GF-D8 (cell line): ENCODE measurements around the gene ITGA4.
"Not testable (repeated sequence)": the region's sequence is repeated elsewhere in the genome, so short reads cannot be mapped to it uniquely, and the experiment has no call there.

Source experiments
- DNase-seq: peaks from one replicate; lab custom pipeline; 2025; lab: John Stamatoyannopoulos, UW

Gene ITGA4

GRCh38 chr2:181457121-181457740, at the start of gene ITGA4:
Gene ITGA4 (plus strand): TSS chr2:181457386. CDS start chr2:181457655, 269 bp downstream.
- peak; percentile 54 for DNase-seq

- no peak for DNase-seq
Observed at GRCh38 chr2:181408861-181409260, 48.3 kb upstream of the ITGA4 start.

DNA sequence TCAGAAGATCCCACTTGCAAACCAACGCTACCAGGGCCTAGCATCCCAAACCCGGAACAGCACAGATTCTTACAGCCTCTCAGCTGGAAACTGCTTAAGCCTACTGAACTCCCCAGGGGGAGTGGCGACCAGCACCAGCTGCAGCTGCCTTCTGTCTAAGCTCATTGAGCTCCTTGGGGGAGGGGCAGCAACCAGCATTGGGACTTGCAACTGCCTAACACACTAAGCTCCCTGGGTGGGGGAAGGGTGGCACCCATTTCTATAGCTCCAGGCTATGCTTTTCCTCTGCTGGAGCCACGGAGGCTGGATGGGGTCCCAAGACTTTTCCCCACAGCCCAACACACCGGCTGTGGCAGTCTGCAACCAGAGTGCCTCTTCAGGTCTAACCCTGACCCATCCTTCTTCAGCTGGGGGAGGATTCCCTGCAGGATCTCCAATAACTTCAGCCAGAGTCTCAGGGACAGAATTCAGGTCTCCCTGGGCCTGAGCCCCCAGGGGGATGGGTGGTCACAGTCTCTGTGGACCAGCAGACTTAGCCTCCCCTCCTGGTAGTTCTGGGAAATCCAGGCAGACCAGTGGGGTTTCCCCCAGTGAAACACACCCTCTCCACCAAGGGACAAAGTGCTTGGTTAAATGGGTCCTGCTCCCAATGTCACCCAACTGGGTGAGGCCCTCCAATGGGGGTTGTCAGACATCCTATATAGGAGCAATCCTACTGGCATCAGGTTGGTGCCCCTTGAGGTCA, 45.9 kb upstream of the ITGA4 start:
- peak; percentile 34 for DNase-seq

GRCh38 chr2:181419129-181419855, 37.9 kb upstream of the ITGA4 start:
- DNase-seq, result peak; percentile 3

DNA sequence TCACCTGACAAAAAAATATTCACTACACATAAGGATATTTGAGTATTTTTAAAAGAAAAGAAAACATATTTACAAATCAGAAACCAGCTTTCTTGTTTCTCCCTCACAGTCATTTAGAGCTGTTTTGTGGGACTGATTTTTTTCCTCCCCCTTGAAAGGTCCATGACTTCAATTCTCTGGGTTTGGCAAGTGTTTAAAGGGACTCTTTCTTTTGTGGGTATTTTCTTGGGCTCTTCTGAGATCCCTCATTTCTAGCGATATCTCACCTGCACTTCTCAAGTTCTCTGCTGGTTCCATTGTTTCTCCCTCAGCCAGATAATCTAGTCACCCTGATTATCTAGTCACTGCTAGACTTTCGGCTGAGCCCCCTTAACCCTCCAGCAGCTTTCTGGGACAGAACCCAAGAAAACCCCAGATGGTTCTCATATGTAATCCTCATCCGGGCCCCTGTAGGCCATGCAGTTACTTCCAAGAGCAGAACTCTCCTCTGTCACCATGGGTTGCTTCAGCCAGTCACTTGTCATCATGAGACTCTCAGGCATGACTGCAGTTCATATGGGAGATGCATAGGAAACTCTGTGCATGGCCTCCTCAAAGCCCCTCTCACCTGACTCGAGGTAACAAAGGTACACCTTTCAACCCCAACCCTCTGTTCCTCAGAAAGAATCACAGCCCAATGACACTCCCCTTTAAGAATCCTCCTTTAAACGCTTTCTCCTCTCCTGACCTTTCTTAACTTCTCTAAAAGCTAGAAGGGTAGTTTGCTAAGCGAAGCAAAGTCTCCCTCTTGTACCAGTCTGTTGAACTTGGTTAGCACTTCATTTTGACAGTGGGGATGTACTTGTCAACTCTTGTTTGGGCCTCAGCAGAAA, 36.7 kb upstream of the ITGA4 start:
- no peak for DNase-seq

- no peak for DNase-seq
Observed at GRCh38 chr2:181421131-181421458, 36.1 kb upstream of the ITGA4 start.

GRCh38 chr2:181421464-181421863, 35.7 kb upstream of the ITGA4 start:
- no peak for DNase-seq

- DNase-seq, result no peak
Observed at GRCh38 chr2:181426672-181427071, 30.5 kb upstream of the ITGA4 start.

DNA sequence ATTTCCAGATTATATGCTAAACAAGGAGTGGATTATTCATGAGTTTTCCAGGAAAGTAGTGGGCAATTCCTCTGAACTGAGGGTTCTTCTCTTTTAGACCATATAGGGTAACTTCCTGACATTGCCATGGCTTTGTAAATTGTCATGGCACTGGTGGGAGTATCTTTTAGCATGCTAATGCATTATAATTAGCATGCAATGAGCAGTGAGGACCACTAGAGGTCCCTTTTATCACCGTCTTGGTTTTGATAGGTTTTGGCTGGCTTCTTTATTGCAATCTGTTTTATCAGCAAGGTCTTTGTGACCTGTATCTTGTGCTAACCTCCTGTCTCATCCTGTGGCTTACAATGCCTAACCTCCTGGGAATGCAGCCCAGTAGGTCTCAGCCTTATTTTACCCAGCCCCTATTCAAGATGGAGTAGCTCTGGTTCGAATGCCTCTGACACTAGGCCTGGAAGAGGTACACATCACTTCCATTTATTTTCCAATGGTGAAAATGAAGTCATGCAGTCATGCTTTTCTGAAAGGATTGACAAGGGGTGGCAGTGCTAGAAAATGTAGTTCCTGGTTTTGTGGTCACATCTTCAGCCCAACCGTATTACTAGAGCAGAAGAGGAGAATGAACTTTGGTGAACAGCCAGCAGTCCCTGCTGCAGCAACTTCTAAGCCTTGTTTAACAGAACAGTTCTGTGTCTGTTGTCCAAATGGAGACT, 26.6 kb upstream of the ITGA4 start:
- peak; percentile 85 for DNase-seq

DNA sequence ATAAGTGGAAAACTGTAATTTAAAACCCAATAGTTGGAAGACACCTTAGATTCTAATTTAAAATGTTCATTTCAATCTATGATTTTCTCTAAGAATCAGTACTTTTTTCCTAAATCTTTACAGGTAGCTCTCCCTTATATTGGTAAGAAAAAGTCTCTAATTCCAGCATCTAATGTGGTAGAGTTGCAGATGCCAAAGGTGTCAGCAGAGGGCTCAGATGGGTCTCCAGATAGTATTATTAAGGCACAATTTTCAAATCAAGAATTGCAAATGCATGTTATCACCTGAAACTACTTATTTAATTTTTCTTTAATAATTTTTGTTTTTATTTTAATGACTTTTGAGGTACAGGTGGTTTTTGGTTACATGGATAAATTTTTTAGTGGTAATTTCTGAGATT, 25.5 kb upstream of the ITGA4 start:
- peak; percentile 12 for DNase-seq

- peak; percentile 56 for DNase-seq
Observed at GRCh38 chr2:181438261-181438660, 18.9 kb upstream of the ITGA4 start.

- DNase-seq, result no peak
Observed at GRCh38 chr2:181440344-181440743, 16.8 kb upstream of the ITGA4 start.

DNA sequence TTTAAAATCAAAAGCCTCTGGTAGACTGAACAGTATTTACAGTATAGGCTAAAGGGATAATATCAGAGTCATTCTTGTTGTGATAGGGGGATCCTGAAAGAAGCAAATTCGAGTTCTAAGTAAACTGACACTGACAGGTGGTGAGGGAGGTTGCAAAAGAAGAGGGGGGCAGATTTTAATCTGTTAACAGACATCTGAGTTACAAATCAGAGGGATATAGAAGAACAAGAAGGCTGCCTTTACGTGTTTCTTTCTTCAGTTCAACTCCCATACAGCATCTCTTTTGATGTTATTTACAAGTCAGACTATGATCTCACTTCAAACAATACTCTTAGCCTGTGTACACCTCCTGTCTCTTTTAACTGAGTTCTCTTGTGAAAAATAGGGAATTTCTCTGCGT, 16.3 kb upstream of the ITGA4 start:
- peak; percentile 55 for DNase-seq

DNA sequence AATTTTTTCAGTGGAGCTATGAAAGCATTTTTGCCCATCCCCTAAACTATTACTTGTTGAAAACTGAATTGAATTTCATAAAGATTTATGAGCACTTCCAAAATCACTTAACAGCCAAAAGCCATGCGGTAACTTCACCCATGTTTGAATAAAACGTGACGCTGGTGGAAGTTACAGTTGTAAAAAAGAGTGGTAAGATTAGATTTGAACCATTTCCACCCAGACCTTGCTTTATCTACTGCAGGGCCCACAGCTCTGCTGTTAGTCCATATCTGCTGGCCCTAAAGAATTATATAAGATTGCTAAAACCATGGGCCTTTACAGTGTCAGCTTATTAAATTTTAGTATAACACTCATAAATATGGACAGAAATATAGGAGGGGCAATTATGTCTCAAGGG, 15.5 kb upstream of the ITGA4 start:
- no peak for DNase-seq

DNA sequence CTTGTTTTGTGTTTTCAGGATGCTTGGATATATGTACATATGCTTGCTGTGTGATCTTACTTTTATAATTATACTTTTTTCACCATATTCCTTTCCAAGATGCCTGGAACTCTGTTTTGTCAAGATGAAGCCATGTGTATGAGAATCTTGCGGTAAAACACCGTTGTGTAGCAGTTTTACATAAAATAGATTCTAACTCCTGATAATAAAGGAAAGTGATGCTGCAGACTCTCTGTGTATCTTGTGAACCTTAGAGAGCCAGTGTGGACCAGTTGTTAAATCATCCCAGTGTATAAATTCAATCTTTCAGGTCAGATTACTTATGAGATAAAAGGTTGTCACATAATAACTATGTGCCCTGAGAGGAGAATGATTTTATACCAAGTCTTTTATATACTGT, 12.5 kb upstream of the ITGA4 start:
- DNase-seq, result no peak

GRCh38 chr2:181446985-181447384, 10.2 kb upstream of the ITGA4 start:
- DNase-seq, result no peak

- not testable (repeated sequence) for DNase-seq
Observed at GRCh38 chr2:181449278-181449677, 7.9 kb upstream of the ITGA4 start.

GRCh38 chr2:181454686-181455450, 2.3 kb upstream of the ITGA4 start:
- DNase-seq, result no peak

GRCh38 chr2:181456660-181457120, 496 bp upstream of the ITGA4 start:
- peak; percentile 95 for DNase-seq

DNA sequence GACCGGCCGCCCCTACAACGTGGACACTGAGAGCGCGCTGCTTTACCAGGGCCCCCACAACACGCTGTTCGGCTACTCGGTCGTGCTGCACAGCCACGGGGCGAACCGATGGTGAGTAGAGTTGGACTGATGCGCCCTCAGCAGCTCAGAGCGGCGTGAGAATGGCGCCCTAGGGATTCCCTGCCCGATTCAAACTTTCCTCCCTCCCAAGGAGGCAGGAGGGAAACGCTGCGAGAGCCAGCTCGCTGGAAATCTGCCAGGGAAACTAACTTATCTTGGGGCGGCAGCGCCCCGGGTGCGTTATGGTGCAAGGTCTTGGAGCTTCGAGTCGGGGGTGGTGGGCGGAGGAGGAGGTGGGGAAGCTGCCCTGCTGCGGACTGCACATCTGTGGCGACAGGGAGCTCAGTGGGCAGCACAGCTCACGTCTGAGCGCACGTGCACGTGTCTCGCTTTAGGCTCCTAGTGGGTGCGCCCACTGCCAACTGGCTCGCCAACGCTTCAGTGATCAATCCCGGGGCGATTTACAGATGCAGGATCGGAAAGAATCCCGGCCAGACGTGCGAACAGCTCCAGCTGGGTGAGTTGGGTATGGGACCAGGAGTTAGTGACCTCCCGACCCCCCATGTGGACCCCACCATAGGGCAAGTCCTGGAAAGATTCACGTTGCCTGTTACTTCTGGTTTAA, 697 bp downstream of the ITGA4 start:
- peak; percentile 86 for DNase-seq
